ENCODE measurements around the gene TREH.
"Not testable (repeated sequence)": the region's sequence is repeated elsewhere in the genome, so short reads cannot be mapped to it uniquely, and the experiment has no call there.

Gene TREH, protein sequence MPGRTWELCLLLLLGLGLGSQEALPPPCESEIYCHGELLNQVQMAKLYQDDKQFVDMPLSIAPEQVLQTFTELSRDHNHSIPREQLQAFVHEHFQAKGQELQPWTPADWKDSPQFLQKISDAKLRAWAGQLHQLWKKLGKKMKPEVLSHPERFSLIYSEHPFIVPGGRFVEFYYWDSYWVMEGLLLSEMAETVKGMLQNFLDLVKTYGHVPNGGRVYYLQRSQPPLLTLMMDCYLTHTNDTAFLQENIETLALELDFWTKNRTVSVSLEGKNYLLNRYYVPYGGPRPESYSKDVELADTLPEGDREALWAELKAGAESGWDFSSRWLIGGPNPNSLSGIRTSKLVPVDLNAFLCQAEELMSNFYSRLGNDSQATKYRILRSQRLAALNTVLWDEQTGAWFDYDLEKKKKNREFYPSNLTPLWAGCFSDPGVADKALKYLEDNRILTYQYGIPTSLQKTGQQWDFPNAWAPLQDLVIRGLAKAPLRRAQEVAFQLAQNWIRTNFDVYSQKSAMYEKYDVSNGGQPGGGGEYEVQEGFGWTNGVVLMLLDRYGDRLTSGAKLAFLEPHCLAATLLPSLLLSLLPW

DNA sequence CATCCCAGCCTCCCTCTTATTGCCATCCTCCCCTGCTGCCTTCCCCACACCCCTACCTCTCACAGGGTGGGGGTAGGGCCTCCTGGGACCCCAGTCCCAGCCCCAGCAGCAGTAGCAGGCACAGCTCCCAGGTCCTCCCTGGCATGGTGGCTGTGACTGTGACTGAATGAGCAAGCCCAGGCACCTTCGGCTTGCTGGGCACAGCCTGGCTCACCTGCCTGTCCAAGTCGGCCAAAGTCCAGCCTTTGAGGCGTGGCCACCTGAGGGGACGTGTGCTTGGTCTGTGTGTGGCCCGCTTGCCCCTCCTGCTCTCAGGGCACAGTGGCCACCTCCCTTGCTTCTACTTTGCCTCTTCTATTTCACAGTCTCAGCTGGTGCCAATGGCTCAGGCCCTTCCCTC lies at the start of gene TREH:
TREH (minus strand) TSS at position 168 of the 400 bp plus-strand sequence; CDS start at position 145, 23 bp downstream.
- no peak for DNase-seq

DNA sequence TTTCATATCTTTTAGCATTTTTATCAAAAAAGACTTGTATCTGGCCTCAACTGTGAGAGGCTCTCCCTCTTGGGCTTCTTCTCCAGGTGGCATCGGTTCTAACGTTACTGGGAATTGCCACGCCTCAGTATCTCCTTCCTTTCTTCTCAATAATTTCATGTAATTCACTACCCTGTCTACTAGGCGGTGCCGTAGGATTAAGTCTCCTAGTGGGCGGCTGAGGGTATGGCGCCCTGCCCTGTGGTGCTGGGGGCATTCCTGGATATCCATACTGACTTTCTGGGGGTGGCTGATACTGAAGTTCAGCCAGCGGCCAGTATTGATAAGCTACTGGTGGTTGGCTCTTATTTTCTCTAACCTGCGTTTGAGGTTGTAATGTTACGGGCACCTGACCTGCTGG lies 48.7 kb upstream of the TREH start:
- DNase-seq: not testable (repeated sequence)

GRCh38 chr11:118727721-118728066 lies 48.2 kb upstream of the TREH start:
- DNase-seq: not testable (repeated sequence)

DNA sequence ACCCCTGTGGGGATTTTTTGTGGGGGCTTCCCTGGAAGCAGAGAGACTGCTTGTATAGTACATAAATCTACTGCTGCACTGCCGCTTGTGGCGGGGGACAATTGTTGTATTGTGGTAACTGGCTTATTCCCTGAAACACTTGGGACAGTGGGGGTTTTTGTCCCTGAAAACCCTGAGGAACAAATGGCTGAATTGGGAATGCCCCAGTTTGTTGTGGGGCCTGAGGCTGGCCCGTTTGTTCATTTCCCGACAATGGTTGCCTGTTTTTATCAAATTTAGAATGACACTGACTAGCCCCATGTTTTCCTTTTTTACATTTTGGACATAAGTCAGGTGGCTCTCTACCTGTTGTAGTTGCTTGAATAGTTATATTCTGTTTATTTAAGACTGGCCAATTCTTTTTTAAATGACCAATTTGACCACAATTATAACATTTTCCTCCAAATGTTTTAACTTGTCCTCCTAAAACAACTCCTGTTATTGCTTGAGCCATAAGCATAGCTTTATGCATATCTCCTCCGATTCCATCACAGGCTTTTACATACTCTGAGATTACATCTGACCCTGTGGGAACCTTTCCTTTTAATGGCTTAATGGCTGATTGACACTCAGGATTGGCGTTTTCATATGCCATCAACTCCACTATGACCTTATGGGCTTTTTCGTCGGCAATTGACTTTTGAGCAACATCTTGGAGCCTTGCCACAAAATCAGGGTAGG lies 47.7 kb upstream of the TREH start:
- DNase-seq: not testable (repeated sequence)

DNA sequence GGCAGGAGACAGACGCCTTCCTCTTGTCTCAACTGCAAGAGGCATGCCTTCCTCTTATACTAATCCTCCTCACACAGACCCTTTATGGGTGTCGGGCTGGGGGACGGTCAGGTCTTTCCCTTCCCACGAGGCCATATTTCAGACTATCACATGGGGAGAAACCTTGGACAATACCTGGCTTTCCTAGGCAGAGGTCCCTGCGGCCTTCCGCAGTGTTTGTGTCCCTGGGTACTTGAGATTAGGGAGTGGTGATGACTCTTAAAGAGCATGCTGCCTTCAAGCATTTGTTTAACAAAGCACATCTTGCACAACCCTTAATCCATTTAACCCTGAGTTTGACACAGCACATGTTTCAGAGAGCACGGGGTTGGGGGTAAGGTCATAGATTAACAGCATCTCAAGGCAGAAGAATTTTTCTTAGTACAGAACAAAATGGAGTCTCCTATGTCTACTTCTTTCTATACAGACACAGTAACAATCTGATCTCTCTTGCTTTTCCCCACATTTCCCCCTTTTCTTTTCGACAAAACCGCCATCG lies 42.1 kb upstream of the TREH start:
- DNase-seq: not testable (repeated sequence)

DNA sequence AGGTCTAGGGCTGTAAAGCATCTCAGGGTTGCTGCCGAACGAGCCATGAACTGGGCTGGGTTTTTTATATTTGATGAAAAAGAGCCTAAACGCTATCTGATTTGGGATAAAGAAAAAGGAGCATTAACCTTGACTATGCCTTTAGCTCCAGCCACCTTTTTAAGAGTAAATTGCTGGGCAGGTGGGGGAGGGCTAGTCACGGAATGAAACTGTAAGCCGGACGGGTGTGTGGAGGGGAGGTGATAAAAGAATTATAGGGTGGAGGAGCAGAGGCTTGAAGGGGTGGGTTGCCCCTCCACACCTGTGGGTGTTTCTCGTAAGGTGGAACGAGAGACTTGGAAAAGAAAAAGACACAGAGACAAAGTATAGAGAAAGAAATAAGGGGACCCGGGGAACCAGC lies 41.3 kb upstream of the TREH start:
- DNase-seq: not testable (repeated sequence)

DNA sequence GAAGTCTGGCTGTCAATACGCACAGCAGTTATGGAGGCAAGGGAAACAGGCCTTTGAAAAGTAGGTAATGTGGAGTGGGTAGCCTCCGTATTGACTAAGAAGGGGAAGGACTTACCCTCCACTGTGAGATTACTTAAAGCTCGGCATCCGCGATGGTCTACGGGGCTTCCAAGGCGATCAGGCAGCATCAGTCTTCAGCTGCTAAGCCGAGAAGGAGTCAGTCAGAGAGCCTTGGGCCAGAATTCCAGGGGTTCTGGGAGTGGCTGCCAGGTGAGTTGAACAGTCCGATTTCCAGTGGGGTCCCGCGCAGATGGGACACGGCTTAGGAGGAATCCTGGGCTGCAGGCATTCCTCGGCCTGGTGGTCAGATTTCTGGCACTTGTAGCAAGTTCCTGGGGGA lies 40.6 kb upstream of the TREH start:
- not testable (repeated sequence) for DNase-seq

- DNase-seq: not testable (repeated sequence)
Observed at GRCh38 chr11:118718562-118718961, 39.1 kb upstream of the TREH start.

DNA sequence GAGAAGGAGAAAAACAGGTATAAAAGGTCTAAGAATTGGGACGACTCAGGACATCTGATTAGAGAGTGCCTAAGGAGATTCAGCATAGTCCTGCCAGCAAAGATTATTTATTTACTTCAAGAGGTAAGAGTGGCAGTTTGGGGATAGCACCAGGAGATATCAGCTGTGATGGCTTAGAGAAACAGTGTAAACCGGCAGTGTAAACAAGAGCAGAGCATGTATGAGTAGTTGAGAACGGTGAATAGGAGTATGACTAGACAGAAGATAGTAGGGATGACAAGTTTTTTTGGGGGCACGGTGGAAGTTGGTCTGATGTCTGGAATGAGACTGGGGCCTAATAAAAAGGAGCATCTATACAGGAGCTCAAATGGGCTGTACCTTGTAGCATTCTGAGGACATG lies 38.3 kb upstream of the TREH start:
- DNase-seq: not testable (repeated sequence)

- DNase-seq: not testable (repeated sequence)
Observed at GRCh38 chr11:118717221-118717620, 37.8 kb upstream of the TREH start.

GRCh38 chr11:118715837-118716260 lies 36.4 kb upstream of the TREH start:
- no peak for DNase-seq

DNA sequence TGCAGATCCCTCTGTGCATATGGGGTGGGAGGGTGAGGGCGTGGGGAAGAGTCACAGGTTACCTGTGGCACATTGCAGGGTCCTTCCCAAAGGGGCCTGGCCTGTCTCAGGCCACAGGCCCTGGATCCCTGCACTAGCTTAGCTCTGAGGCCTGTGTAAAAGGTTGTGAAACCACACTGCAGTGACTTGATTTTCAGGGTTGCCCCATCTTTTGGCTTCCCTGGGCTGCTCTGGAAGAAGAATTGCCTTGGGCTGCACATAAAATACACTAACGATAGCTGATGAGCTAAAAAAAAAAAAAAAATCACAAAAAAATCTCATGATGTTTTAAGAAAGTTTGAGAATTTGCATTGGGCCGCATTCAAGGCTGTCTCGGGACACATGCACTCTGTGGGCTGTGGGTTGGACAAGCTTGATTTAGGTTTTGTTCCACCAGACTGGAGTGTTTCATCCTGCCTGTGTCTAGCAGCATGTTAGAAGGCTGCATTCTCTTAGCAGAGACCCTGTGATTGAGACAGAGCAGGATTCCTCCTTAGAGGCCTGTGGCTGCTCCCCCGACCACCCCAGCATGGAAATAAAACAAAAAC lies 35.9 kb upstream of the TREH start:
- DNase-seq: no peak

- DNase-seq: no peak
Observed at GRCh38 chr11:118714816-118715215, 35.4 kb upstream of the TREH start.

GRCh38 chr11:118714416-118714815 lies 35.0 kb upstream of the TREH start:
- not testable (repeated sequence) for DNase-seq

- no peak for DNase-seq
Observed at GRCh38 chr11:118708296-118708695, 28.8 kb upstream of the TREH start.

- no peak for DNase-seq
Observed at GRCh38 chr11:118706546-118706825, 27.0 kb upstream of the TREH start.

GRCh38 chr11:118705791-118706545 lies 26.5 kb upstream of the TREH start:
- DNase-seq: no peak

DNA sequence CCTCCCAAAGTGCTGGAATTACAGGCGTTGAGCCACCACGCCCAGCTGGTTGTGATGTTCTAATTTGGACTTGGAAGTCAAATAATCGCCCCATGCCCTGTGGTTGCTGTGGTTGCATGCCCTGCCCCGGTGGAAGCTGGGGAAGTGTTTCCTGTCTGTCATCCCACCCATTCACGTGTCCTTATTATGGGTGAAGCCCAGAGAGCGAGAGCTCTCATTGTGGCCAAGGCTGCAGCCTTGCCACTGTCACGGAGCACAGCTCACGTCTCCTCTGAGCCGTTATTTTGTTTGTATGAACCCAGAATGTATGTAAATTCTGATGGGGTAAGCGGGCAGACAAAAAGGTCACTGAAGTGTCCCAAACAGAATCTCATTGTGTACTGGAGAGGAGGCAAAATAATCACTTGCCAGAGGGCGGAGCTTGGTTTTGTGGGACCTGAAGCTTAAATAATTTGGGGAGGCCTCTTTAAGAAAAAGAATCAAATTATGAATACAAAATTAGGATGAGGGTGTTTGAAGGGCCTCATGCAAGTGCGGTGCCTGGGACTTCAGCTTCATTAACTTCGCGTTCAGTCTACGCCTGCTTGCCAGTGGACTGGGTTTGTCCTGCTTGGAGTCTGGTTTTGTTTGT lies 25.8 kb upstream of the TREH start:
- DNase-seq: no peak

DNA sequence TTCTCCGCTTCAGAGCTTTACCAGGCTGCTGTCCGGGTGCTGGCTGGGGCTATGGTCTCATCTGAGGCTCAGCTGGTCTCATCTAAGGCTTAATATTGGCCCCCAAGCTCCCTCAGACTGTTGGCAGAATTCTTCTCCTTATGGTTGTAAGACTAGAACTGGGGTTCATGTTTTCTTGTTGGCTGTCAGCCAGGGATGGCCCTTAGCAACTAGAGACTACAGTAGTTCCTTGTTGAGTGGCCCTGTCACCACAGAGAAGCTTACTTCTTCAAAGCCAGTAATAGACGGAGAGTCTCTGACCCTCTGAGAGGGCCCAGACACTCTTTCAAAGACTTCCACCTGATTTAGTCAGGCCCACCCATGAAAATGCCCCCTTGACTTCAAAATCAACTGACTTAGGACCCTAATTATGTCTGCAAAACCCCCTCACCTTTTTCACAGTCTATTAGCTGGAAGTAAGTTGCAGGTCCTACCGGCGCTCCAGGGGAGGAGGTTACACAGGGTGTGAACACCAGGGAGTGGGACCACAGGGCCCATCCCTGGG lies 24.2 kb upstream of the TREH start:
- no peak for DNase-seq

DNA sequence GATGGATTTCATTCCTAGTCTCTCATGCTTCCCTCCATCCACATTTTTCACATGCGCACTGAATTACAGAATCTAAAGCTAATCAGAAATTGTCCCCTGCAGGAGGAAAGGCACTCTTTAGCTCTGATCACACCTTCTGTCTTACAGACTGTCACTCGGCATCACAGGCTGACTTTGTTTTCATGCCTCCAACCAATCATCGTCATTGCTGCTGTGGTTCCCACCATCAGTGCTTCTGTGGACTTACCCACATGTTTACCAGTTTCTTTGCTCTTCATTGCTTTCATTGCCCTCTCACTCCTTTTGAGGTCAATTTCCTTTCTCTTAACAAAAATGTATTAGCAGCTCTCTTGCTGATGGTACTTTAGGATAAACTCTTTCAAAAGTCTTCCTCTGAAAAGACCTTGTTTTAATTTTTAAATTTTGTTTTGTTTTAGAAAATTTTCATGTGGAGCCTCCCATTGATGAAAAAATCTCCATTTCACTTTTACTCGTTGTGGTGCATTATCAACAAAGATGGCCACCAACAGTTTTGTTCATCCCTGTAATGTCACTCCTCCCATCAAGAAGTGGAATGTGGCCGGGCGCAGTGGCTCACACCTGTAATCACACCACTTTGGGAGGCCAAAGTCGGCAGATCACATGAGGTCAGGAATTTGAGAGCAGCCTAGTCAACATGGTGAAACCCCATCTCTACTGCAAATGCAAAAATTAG lies 20.2 kb upstream of the TREH start:
- DNase-seq: no peak

GRCh38 chr11:118697346-118697745 lies 17.9 kb upstream of the TREH start:
- no peak for DNase-seq
